ENCODE data around the gene ATXN1.

ATXN1 gene

DNA sequence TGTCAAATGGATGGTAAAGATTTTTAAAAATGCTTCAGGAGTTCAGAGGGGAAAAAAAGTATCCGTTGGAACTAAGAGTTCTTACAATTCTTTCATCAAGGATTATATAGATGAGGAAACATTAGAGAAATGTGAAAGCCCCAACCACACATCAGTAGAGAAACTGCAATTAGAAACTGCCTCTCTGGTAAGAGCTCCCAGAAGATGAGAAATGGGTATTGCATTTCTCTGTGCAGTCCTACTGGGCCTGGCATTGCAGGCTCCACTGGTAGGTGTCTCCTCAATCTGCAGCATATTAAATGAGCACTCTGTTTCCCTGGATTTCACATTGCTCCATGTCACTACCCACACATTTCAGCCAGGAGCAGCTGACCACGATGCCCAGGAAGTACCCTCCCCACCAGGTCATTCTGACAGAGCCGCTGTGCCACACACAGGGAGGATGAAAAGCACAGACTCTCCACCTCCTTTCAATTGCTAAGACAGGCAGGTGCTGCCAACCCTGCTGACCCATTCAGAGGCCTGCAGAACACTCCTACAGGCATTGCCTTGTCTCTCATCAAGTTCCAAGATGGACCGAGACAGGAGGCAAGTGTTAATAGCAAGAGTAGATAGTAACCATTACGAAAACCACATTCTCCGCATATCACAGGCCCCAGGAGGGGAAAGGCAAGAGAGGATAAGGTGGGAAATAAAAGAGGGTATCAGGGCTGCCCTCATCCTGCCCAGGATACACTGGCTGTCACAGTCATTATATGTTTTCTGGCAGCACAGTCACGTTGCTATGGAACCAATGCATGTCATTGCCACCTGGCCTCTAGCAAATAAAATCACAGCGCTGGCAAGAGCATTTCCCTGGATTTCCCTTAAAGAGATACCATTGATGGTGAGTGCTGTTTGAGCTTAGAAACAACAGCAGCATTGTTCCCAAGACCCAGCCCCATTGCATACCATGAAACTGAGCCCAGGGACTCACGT, 241.7 kb downstream of the ATXN1 start:
- no peak for ATAC-seq
- TF ChIP-seq TSHZ2 (CRISPR knock-in tag; IDR thresholded peaks at IDR 0.05) (no peak), ZC3H10 (CRISPR knock-in tag; IDR thresholded peaks at IDR 0.05) (no peak), PATZ1 (CRISPR knock-in tag; IDR thresholded peaks at IDR 0.05; ENCODE audit: borderline replicate concordance) (no peak), ESRRG (CRISPR knock-in tag; IDR thresholded peaks at IDR 0.05) (no peak), TCF4 (CRISPR knock-in tag; IDR thresholded peaks at IDR 0.05; ENCODE audit: borderline replicate concordance) (no peak), CSDC2 (CRISPR knock-in tag; IDR thresholded peaks at IDR 0.05) (no peak), SNAI2 (CRISPR knock-in tag; IDR thresholded peaks at IDR 0.05) (no peak), BACH2 (CRISPR knock-in tag; IDR thresholded peaks at IDR 0.05; ENCODE audit: borderline replicate concordance) (no peak), GLIS3 (CRISPR knock-in tag; IDR thresholded peaks at IDR 0.05) (no peak), ZNF565 (CRISPR knock-in tag; conservative IDR thresholded peaks at IDR 0.05; ENCODE audit: low read depth) (no peak), ISL1 (CRISPR knock-in tag; IDR thresholded peaks at IDR 0.05) (no peak), PPARA (CRISPR knock-in tag; IDR thresholded peaks at IDR 0.05; ENCODE audit: borderline replicate concordance) (no peak), TOX (CRISPR knock-in tag; IDR thresholded peaks at IDR 0.05; ENCODE audit: borderline replicate concordance) (no peak), ZNF70 (CRISPR knock-in tag; IDR thresholded peaks at IDR 0.05) (no peak), RARB (CRISPR knock-in tag; IDR thresholded peaks at IDR 0.05) (no peak), ZFP30 (CRISPR knock-in tag; IDR thresholded peaks at IDR 0.05) (no peak), ZFP3 (CRISPR knock-in tag; IDR thresholded peaks at IDR 0.05) (no peak)

DNA sequence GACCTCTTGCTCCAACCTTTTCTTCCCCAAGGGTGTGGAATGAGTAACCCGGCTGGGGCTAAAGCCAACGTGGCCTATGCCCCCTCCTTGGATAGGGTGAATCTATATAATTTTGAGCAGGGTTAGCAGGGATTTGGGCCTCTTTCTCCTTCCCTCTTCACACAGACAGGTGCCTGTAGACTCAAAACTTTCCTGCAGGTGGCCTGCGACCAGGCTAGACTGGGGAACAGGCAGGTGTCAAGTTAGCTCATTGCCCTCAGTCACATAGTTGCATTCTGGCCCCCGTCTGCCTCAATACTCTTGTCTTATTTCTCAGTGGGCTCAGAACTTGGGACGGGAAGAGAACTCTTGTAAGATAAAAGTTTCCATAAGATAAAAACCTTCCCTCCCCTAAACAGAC, 243.0 kb downstream of the ATXN1 start:
- TF ChIP-seq ZFP3 (CRISPR knock-in tag; IDR thresholded peaks at IDR 0.05) (no peak), GLIS3 (CRISPR knock-in tag; IDR thresholded peaks at IDR 0.05) (no peak), SNAI2 (CRISPR knock-in tag; IDR thresholded peaks at IDR 0.05) (no peak), BACH2 (CRISPR knock-in tag; IDR thresholded peaks at IDR 0.05; ENCODE audit: borderline replicate concordance) (no peak), ESRRG (CRISPR knock-in tag; IDR thresholded peaks at IDR 0.05) (no peak), ZC3H10 (CRISPR knock-in tag; IDR thresholded peaks at IDR 0.05) (no peak), TSHZ2 (CRISPR knock-in tag; IDR thresholded peaks at IDR 0.05) (no peak), ARNTL (CRISPR knock-in tag; IDR thresholded peaks at IDR 0.05; ENCODE audit: borderline replicate concordance, low read depth) (no peak), CSDC2 (CRISPR knock-in tag; IDR thresholded peaks at IDR 0.05) (no peak), OSR1 (CRISPR knock-in tag; IDR thresholded peaks at IDR 0.05) (no peak), PPARA (CRISPR knock-in tag; IDR thresholded peaks at IDR 0.05; ENCODE audit: borderline replicate concordance) (no peak)
- TF ChIP-seq, protein P1, sequence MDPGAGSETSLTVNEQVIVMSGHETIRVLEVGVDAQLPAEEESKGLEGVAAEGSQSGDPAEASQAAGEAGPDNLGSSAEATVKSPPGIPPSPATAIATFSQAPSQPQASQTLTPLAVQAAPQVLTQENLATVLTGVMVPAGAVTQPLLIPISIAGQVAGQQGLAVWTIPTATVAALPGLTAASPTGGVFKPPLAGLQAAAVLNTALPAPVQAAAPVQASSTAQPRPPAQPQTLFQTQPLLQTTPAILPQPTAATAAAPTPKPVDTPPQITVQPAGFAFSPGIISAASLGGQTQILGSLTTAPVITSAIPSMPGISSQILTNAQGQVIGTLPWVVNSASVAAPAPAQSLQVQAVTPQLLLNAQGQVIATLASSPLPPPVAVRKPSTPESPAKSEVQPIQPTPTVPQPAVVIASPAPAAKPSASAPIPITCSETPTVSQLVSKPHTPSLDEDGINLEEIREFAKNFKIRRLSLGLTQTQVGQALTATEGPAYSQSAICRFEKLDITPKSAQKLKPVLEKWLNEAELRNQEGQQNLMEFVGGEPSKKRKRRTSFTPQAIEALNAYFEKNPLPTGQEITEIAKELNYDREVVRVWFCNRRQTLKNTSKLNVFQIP (CRISPR knock-in tag; IDR thresholded peaks at IDR 0.05; ENCODE audit: borderline replicate concordance, low read depth), result no peak
- ATAC-seq, result no peak
